ENCODE data around the gene ADK.
"Not testable (repeated sequence)": the region's sequence is repeated elsewhere in the genome, so short reads cannot be mapped to it uniquely, and the experiment has no call there.

DNA sequence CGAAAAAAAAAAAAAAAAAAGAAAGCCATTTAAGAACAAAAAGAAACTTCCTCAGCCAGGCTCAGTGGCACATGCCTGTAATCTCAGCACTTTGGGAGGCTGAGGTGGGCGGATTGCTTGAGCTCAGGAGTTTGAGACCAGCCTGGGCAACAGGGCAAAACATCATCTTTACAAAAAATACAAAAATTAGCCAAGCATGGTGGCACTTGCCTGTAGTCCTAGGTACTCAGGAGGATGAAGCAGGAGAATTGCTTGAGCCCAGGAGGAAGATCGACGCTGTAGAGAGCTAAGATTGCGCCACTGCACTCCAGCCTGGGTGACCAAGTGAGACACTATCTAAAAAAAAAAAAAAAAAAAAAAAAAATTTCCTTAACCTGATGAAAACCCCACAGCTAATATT, 12.4 kb upstream of the ADK start:
- TF ChIP-seq, protein P1, sequence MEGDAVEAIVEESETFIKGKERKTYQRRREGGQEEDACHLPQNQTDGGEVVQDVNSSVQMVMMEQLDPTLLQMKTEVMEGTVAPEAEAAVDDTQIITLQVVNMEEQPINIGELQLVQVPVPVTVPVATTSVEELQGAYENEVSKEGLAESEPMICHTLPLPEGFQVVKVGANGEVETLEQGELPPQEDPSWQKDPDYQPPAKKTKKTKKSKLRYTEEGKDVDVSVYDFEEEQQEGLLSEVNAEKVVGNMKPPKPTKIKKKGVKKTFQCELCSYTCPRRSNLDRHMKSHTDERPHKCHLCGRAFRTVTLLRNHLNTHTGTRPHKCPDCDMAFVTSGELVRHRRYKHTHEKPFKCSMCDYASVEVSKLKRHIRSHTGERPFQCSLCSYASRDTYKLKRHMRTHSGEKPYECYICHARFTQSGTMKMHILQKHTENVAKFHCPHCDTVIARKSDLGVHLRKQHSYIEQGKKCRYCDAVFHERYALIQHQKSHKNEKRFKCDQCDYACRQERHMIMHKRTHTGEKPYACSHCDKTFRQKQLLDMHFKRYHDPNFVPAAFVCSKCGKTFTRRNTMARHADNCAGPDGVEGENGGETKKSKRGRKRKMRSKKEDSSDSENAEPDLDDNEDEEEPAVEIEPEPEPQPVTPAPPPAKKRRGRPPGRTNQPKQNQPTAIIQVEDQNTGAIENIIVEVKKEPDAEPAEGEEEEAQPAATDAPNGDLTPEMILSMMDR (conservative IDR thresholded peaks at IDR 0.05; ENCODE audit: low read length): not testable (repeated sequence)
- TF ChIP-seq EZH2phosphoT487 (IDR thresholded peaks at IDR 0.05; ENCODE audit: borderline replicate concordance, low read depth, low read length): not testable (repeated sequence)

Data from OCI-LY7 (cell line).